Activated T-helper 2 cell treated with anti-CD3 and anti-CD28 coated beads, Interferon-gamma antibody, Interleukin-2, Interleukin-4, amounts not matched to agents 10 μg/mL and 5 μg/mL and 100 μg/mL, durations not matched to agents 14 hours and 24 hours and 36 hours (primary cell): ENCODE data around the gene OR6J1. TPM values are rescaled to one million over a fixed set of nuclear protein-coding genes. Genes with fewer than 3 reads are reported as not detected.
"Not testable (repeated sequence)": the region's sequence is repeated elsewhere in the genome, so short reads cannot be mapped to it uniquely, and the experiment has no call there.

Source experiments
- DNase-seq: peaks from one replicate; pipeline ENCODE4 v3.0.0; 2021; ENCODE audit warnings: low spot score
- H3K27ac Mint-ChIP-seq: one replicate; pipeline ENCODE4 v1.8.0; 2021; ENCODE audit warnings: mixed read lengths
- H3K27me3 Mint-ChIP-seq: one replicate; pipeline ENCODE4 v1.8.0; 2021; ENCODE audit warnings: low read depth, mixed read lengths
- H3K36me3 Mint-ChIP-seq: one replicate; pipeline ENCODE4 v1.8.0; 2021; ENCODE audit warnings: low read depth, mixed read lengths
- H3K4me1 Mint-ChIP-seq: one replicate; pipeline ENCODE4 v1.8.0; 2021; ENCODE audit warnings: low read depth, mixed read lengths
- H3K4me3 Mint-ChIP-seq: one replicate; pipeline ENCODE4 v1.8.0; 2021; ENCODE audit warnings: low read depth, mild to moderate bottlenecking, moderate library complexity, mixed read lengths
- H3K9me3 Mint-ChIP-seq: one replicate; pipeline ENCODE4 v1.8.0; 2021; ENCODE audit warnings: mixed read lengths
- intact Hi-C: fragments of 100-400 bp; cut with micrococcal nuclease; formaldehyde crosslinking; loops from one replicate; pipeline ENCODE4 v1.15.1; 2023
- total RNA-seq: library from RNA; stranded (reverse); gene quantifications from 2 replicates; pipeline ENCODE4 v1.2.3, GENCODE V29; 2022

OR6J1 gene
- total RNA-seq, 1 donor from 2014 or later: not detected

DNA sequence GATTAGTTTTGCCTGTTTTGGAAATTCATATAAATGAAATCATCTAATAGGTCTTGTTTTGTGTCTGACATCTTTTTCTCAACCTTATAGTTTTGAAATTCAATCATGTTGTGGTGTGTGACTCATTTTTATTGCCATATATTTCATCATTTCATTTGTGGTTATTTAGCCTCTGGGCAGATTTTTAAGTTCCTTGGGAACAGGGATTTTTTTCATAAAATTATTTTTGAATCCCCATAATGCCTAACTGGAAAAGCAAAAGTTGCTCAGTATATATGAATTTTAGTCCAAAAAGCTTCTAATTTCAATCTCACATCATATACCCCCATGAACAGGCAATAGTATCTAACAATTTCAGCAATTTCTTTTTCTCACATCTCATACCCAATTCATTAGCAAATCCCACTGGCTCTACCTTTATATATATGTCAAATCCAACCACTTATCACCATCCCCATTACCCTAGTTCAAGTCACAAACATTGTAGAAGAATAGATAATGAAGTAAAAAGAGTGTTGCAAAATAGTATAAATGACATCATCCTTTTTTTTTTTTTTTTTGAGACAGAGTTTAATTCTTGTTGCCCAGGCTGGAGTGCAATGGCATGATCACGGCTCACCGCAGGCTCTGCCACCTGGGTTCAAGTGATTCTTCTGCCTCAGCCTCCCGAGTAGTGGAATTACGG lies 2.6 kb upstream of the OR6J1 start:
- intact Hi-C loops: no loop called here
- H3K4me1 Mint-ChIP-seq: peaks cover 4% of the 10 kb centered on the region
- H3K27me3 Mint-ChIP-seq: no peaks in the 10 kb centered on the region
- no peaks in the 10 kb centered on the region for H3K9me3 Mint-ChIP-seq
- DNase-seq: no peak
- H3K36me3 Mint-ChIP-seq: no peaks in the 10 kb centered on the region
- no peak overlapping the region for H3K4me3 Mint-ChIP-seq
- no peak overlapping the region for H3K27ac Mint-ChIP-seq

DNA sequence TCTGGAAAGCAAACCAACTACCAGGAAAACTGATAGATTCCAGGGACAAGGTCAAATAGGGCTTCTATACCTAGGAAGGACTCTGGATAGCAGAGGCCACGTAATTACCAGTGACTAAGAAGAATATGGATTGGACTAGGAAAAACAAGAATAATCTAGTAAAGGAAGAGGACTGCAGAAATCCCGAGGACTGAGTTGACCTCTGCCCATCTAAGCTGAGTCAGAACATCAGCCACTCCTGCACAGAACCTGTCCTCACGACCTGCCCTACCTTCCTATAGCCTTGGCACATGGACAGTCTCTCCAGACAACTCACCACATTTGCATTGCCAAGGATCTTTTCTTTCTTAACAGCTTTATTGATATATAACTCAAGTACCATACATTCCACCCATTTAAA lies 2.3 kb downstream of the OR6J1 start:
- H3K36me3 Mint-ChIP-seq: no peaks in the 10 kb centered on the region
- intact Hi-C loops: no loop called here
- H3K4me3 Mint-ChIP-seq: no peak overlapping the region
- peaks cover 2% of the 10 kb centered on the region for H3K4me1 Mint-ChIP-seq
- H3K27me3 Mint-ChIP-seq: peaks cover 4% of the 10 kb centered on the region
- no peaks in the 10 kb centered on the region for H3K9me3 Mint-ChIP-seq
- no peak overlapping the region for H3K27ac Mint-ChIP-seq
- no peak for DNase-seq

DNA sequence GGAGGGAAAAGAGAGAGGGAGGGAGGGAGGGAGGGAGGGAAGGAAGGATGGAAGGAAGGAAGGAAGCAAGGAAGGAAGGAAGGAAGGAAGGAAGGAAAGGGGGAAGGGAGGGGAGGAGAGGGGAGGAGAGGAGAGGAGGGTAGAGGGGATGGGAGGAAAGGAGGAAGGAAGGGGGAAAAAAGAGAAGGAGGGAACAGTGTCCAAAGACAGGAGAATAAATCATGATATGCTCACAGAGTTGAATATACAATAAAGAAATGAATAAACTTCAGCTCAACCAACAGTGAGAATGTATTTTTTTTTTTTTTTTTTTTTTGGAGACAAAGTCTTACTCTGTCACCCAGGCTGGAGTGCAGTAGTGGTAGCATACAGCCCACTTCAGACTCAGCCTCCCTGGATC lies 4.0 kb downstream of the OR6J1 start:
- no peak for DNase-seq
- intact Hi-C loops: no loop called here
- Mint-ChIP-seq H3K36me3 (no peaks in the 10 kb centered on the region), H3K4me3 (no peak overlapping the region), H3K27me3 (peaks cover 4% of the 10 kb centered on the region), H3K27ac (no peak overlapping the region), H3K9me3 (no peaks in the 10 kb centered on the region), H3K4me1 (peaks cover 2% of the 10 kb centered on the region)

DNA sequence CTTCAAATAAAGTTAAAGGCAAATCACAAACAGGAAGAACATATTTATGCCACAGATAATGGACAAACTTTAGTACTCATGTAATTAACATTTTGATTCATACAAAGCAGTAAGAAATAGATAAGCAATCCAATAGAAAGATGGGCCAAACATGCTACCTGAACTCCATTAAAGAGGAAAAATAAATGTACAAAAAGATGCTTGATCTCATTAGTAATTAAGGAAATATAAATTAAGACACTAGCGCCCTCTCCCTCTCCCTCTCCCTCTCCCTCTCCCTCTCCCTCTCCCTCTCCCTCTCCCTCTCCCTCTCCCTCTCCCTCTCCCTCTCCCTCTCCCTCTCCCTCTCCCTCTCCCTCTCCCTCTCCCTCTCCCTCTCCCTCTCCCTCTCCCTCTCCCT lies 8.2 kb downstream of the OR6J1 start:
- H3K9me3 Mint-ChIP-seq, intact Hi-C loops, H3K36me3 Mint-ChIP-seq: not testable (repeated sequence)

DNA sequence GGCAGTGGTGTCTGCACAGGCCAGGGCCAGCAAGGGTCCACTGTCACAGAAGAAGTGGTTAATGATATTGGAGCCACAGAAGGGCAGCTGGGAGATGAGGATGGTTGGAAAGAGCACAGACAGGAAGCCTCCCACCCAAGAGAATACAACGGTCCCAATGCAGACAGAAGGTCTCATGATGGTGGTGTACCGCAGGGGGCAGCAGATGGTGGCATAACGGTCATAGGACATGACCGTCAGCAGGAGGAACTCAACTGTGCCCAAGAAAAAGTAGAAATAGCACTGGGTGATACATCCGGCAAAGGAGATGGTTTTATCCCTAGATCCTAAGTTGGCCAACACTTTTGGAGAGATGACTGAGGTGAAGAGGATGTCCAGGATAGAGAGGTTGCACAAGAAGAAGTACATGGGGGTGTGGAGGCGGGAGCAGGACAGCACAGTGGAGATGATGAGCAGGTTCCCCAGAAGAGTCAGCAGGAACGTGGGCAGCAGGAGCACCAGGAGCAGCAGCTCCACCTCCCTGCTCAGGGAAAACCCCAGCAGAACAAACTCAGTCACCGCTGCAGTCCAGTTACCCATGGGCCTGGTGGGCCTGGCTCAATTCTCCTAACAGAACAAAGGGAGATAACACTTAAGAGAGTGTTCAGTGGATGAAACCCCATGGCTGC lies 9.8 kb downstream of the OR6J1 start:
- Mint-ChIP-seq H3K4me1 (peaks cover 4% of the 10 kb centered on the region), H3K9me3 (peaks cover 6% of the 10 kb centered on the region), H3K4me3 (no peak overlapping the region), H3K36me3 (no peaks in the 10 kb centered on the region), H3K27ac (no peak overlapping the region), H3K27me3 (peaks cover 13% of the 10 kb centered on the region)
- DNase-seq: no peak
- intact Hi-C loops: no loop called here

More for the DNA sequence above, 8.2 kb downstream of the OR6J1 start:
- H3K27me3 Mint-ChIP-seq: peaks cover 11% of the 10 kb centered on the region
- not testable (repeated sequence) for H3K4me3 Mint-ChIP-seq, DNase-seq, H3K27ac Mint-ChIP-seq, H3K4me1 Mint-ChIP-seq

GRCh38 chr14:22630486-22630885 lies 13.7 kb downstream of the OR6J1 start:
- Mint-ChIP-seq H3K27ac (no peak overlapping the region), H3K36me3 (no peaks in the 10 kb centered on the region), H3K4me3 (no peak overlapping the region), H3K4me1 (peaks cover 4% of the 10 kb centered on the region), H3K27me3 (peaks cover 25% of the 10 kb centered on the region), H3K9me3 (peaks cover 6% of the 10 kb centered on the region)
- no peak for DNase-seq
- intact Hi-C loops: no loop called here

GRCh38 chr14:22630066-22630465 lies 14.1 kb downstream of the OR6J1 start:
- peaks cover 6% of the 10 kb centered on the region for H3K9me3 Mint-ChIP-seq
- peaks cover 4% of the 10 kb centered on the region for H3K4me1 Mint-ChIP-seq
- H3K27me3 Mint-ChIP-seq: peaks cover 25% of the 10 kb centered on the region
- no peak for DNase-seq
- intact Hi-C loops: no loop called here
- H3K27ac Mint-ChIP-seq: no peak overlapping the region
- H3K4me3 Mint-ChIP-seq: no peak overlapping the region
- H3K36me3 Mint-ChIP-seq: no peaks in the 10 kb centered on the region

DNA sequence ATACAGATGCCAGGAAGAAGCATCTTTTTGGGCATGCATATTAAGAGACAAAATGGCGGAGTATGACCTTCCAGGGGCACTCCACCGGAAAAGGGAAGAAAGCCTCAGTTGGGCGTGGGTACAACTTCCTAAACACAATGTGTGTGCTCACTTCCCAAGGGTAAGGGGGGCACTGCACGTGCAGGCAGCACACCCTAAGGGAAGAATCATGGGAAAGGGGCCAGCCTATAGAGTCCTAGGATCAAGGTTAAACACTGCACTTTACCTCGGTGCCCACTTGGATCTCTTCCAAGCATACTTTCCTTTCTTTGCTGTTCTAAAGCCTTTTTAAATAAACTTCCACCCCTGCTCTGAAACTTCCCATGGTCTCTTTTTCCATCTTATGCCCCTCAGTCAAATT lies 14.8 kb downstream of the OR6J1 start:
- Mint-ChIP-seq H3K9me3 (peaks cover 6% of the 10 kb centered on the region), H3K27me3 (peaks cover 23% of the 10 kb centered on the region), H3K36me3 (no peaks in the 10 kb centered on the region), H3K4me1 (peaks cover 1% of the 10 kb centered on the region), H3K27ac (no peak overlapping the region), H3K4me3 (no peak overlapping the region)
- intact Hi-C loops: no loop called here
- no peak for DNase-seq

- H3K4me1 Mint-ChIP-seq: peaks cover 6% of the 10 kb centered on the region
- intact Hi-C loops: no loop called here
- no peaks in the 10 kb centered on the region for H3K36me3 Mint-ChIP-seq
- DNase-seq: no peak
- H3K4me3 Mint-ChIP-seq: no peak overlapping the region
- peaks cover 25% of the 10 kb centered on the region for H3K27me3 Mint-ChIP-seq
- H3K9me3 Mint-ChIP-seq: peaks cover 6% of the 10 kb centered on the region
- no peak overlapping the region for H3K27ac Mint-ChIP-seq
Observed at GRCh38 chr14:22627506-22628263, 16.5 kb downstream of the OR6J1 start.

DNA sequence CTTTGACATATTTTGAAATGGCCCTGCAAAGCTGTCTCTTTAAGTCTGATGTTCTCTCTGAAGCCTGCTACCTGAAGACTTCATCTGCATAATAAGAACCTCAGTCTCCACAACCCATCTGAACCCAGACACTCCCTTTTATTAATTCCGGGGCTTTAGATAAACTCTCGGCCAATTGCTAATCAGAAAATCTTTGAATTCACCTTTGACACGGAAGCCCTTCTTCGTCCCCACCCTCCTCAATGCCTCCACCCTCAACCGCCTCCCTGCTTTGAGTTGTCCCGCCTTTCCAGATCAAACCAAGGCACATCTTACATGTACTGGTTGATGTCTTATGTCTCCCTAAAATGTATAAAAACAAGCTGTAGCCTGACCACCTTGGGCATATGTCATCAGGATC lies 17.6 kb downstream of the OR6J1 start:
- intact Hi-C loops: no loop called here
- H3K9me3 Mint-ChIP-seq: peaks cover 6% of the 10 kb centered on the region
- H3K4me3 Mint-ChIP-seq: no peak overlapping the region
- H3K4me1 Mint-ChIP-seq: peaks cover 6% of the 10 kb centered on the region
- H3K36me3 Mint-ChIP-seq: no peaks in the 10 kb centered on the region
- no peak overlapping the region for H3K27ac Mint-ChIP-seq
- peaks cover 23% of the 10 kb centered on the region for H3K27me3 Mint-ChIP-seq
- DNase-seq: no peak

DNA sequence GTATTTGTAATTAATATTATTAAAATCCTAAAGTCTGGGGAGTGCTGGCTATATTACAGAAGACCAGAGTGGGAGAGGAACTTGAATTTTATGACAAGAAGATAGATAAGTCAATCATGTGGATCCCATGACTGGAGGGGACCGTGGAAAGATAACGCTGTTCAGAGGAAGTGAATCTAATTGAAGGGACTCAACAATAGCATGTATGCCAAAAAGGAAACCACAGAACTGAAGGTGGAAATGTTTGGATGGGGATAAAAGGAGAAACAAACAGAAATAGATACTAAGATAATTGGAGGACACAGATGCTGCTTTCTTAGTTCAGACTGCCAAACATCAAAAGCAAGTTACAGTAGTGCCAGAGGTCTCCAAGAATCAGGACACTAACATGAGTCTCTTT lies 21.1 kb downstream of the OR6J1 start:
- Mint-ChIP-seq H3K36me3 (no peaks in the 10 kb centered on the region), H3K4me1 (peaks cover 6% of the 10 kb centered on the region), H3K4me3 (no peak overlapping the region), H3K27ac (no peak overlapping the region), H3K27me3 (peaks cover 14% of the 10 kb centered on the region), H3K9me3 (no peaks in the 10 kb centered on the region)
- intact Hi-C loops: no loop called here
- DNase-seq: no peak

- intact Hi-C loops: no loop called here
- no peak for DNase-seq
- Mint-ChIP-seq H3K27me3 (peaks cover 10% of the 10 kb centered on the region), H3K9me3 (no peaks in the 10 kb centered on the region), H3K36me3 (no peaks in the 10 kb centered on the region), H3K27ac (no peak overlapping the region), H3K4me1 (peaks cover 6% of the 10 kb centered on the region), H3K4me3 (no peak overlapping the region)
Observed at GRCh38 chr14:22622255-22622654, 21.9 kb downstream of the OR6J1 start.

GRCh38 chr14:22615765-22616164 lies 28.4 kb downstream of the OR6J1 start:
- H3K4me3 Mint-ChIP-seq, H3K36me3 Mint-ChIP-seq, H3K4me1 Mint-ChIP-seq, intact Hi-C loops, DNase-seq, H3K27ac Mint-ChIP-seq, H3K9me3 Mint-ChIP-seq, H3K27me3 Mint-ChIP-seq: not testable (repeated sequence)
